Measurements from ENCODE around the gene PCDHGA9.
"Not testable (repeated sequence)": the region's sequence is repeated elsewhere in the genome, so short reads cannot be mapped to it uniquely, and the experiment has no call there.

The PCDHGA9 gene

GRCh38 chr5:141384471-141385267, 17.9 kb upstream of the PCDHGA9 start:
- no peak for DNase-seq (ENCODE audit: low read depth)

DNA sequence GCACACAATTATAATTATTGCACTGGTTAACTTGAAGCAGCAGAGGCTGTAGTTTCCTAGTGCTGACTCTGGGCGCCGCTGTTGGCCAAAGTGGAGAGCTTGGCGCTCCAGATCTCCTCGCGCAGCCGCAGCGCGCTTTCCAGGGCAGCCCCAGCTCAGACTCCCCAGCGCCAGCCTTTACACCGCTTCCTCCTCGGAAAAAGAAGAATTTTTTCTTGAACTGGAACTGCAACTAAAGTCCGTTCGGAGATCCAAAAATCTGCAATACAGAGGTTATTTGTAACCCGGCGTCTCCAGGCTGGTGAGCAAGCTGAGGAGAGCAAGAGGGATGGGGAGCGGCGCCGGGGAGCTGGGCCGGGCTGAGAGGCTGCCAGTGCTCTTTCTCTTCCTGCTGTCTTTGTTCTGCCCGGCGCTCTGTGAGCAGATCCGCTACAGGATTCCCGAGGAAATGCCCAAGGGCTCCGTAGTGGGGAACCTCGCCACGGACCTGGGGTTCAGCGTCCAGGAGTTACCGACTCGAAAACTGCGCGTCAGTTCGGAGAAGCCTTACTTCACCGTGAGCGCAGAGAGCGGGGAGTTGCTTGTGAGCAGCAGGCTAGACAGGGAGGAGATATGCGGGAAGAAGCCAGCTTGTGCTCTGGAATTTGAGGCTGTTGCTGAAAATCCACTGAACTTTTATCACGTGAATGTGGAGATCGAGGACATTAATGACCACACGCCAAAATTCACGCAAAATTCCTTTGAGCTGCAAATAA, 14.8 kb upstream of the PCDHGA9 start, which contains the start of gene PCDHGB4:
Gene PCDHGB4 (plus strand): TSS at position 142 of the 755 bp plus-strand sequence. CDS start 187 bp downstream, at position 329.
- DNase-seq (ENCODE audit: low read depth) = not testable (repeated sequence)

DNA sequence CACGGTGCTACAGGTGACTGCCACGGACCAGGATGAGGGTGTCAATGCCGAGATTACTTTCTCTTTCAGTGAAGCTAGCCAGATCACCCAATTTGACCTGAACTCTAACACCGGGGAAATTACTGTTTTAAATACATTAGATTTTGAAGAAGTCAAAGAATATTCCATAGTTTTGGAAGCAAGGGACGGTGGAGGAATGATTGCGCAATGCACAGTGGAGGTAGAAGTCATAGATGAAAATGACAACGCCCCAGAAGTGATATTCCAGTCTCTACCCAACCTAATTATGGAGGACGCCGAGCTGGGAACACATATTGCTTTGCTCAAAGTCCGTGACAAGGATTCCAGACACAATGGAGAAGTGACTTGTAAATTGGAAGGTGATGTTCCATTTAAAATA, 13.9 kb upstream of the PCDHGA9 start:
- no peak for DNase-seq (ENCODE audit: low read depth)

- DNase-seq (ENCODE audit: low read depth) = no peak
Measured at GRCh38 chr5:141389153-141390042, 13.2 kb upstream of the PCDHGA9 start.

GRCh38 chr5:141392429-141393198, 10.0 kb upstream of the PCDHGA9 start, which contains the start of gene PCDHGA8:
PCDHGA8 (plus strand) TSS chr5:141392633; CDS start chr5:141392814, 181 bp downstream.
- DNase-seq (ENCODE audit: low read depth) = no peak

- no peak for DNase-seq (ENCODE audit: low read depth)
Measured at GRCh38 chr5:141393267-141393666, 9.3 kb upstream of the PCDHGA9 start.

DNA sequence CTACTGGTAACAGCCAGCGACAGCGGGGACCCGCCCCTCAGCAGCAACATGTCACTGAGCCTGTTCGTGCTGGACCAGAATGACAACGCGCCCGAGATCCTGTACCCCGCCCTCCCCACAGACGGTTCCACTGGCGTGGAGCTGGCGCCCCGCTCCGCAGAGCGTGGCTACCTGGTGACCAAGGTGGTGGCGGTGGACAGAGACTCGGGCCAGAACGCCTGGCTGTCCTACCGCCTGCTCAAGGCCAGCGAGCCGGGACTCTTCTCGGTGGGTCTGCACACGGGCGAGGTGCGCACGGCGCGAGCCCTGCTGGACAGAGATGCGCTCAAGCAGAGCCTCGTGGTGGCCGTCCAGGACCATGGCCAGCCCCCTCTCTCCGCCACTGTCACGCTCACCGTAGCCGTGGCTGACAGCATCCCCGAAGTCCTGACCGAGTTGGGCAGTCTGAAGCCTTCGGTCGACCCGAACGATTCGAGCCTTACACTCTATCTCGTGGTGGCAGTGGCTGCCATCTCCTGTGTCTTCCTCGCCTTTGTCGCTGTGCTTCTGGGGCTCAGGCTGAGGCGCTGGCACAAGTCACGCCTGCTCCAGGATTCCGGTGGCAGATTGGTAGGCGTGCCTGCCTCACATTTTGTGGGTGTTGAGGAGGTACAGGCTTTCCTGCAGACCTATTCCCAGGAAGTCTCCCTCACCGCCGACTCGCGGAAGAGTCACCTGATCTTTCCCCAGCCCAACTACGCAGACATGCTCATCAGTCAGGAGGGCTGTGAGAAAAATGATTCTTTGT, 8.0 kb upstream of the PCDHGA9 start:
- not testable (repeated sequence) for DNase-seq (ENCODE audit: low read depth)

DNA sequence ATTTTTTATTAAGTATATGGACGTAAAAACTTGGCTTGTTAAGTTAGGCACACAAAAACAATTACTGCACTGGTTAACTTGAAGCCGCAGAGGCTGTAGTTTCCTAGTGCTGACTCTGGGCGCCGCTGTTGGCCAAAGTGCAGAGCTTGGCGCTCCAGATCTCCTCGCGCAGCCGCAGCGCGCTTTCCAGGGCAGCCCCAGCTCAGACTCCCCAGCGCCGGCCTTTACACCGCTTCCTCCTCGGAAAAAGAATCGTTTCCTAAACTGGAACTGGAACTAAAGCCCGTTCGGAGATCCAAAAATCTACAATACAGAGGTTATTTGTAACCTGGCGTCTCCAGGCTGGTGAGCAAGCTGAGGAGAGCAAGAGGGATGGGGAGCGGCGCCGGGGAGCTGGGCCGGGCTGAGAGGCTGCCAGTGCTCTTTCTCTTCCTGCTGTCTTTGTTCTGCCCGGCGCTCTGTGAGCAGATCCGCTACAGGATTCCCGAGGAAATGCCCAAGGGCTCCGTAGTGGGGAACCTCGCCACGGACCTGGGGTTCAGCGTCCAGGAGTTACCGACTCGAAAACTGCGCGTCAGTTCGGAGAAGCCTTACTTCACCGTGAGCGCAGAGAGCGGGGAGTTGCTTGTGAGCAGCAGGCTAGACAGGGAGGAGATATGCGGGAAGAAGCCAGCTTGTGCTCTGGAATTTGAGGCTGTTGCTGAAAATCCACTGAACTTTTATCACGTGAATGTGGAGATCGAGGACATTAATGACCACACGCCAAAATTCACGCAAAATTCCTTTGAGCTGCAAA, 4.6 kb upstream of the PCDHGA9 start, which contains the start of gene PCDHGB5:
Gene PCDHGB5 (plus strand): TSS at position 192 of the 796 bp plus-strand sequence. CDS start 181 bp downstream, at position 373.
- peak; percentile 24 for DNase-seq (ENCODE audit: low read depth)

DNA sequence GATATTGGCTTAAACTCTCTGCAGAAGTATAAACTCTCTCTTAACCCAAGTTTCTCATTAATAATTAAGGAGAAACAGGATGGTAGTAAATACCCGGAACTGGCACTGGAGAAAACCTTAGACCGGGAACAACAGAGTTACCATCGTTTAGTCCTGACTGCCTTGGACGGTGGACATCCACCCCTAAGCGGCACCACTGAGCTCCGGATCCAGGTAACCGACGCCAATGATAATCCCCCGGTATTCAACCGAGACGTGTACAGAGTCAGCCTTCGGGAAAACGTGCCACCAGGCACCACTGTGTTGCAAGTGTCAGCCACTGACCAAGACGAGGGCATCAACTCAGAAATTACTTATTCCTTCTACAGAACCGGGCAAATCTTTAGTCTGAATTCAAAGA, 4.0 kb upstream of the PCDHGA9 start:
- DNase-seq (ENCODE audit: low read depth) = no peak

GRCh38 chr5:141399555-141400258, 2.9 kb upstream of the PCDHGA9 start:
- no peak for DNase-seq (ENCODE audit: low read depth)

DNA sequence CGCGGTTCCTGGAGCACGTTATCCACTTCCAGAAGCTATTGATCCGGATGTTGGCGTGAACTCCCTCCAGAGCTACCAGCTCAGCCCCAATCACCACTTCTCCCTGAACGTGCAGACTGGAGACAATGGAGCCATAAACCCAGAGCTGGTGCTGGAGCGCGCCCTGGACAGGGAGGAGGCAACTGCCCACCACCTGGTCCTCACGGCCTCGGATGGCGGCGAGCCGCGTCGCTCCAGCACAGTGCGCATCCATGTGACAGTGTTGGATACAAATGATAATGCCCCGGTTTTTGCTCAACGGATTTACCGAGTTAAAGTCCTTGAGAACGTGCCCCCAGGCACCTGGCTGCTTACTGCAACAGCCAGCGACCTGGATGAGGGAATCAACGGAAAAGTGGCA, 809 bp downstream of the PCDHGA9 start:
- DNase-seq (ENCODE audit: low read depth) = no peak

GRCh38 chr5:141407790-141408505, 5.4 kb downstream of the PCDHGA9 start, which contains the start of gene PCDHGB6:
PCDHGB6 (plus strand) TSS chr5:141408021; CDS start chr5:141408203, 182 bp downstream.
- DNase-seq (ENCODE audit: low read depth) = not testable (repeated sequence)

GRCh38 chr5:141409598-141410306, 7.2 kb downstream of the PCDHGA9 start:
- no peak for DNase-seq (ENCODE audit: low read depth)

- no peak for DNase-seq (ENCODE audit: low read depth)
Measured at GRCh38 chr5:141411575-141411974, 9.0 kb downstream of the PCDHGA9 start.

GRCh38 chr5:141412854-141413539, 10.4 kb downstream of the PCDHGA9 start, which contains the start of gene PCDHGA10:
PCDHGA10 (plus strand) TSS chr5:141412987; CDS start chr5:141413176, 189 bp downstream.
- peak; percentile 45 for DNase-seq (ENCODE audit: low read depth)

GRCh38 chr5:141413540-141414069, 11.0 kb downstream of the PCDHGA9 start:
- no peak for DNase-seq (ENCODE audit: low read depth)

Measured in T follicular helper cell (primary cell).